ENCODE results near the gene TRPV4.

TRPV4 gene

DNA sequence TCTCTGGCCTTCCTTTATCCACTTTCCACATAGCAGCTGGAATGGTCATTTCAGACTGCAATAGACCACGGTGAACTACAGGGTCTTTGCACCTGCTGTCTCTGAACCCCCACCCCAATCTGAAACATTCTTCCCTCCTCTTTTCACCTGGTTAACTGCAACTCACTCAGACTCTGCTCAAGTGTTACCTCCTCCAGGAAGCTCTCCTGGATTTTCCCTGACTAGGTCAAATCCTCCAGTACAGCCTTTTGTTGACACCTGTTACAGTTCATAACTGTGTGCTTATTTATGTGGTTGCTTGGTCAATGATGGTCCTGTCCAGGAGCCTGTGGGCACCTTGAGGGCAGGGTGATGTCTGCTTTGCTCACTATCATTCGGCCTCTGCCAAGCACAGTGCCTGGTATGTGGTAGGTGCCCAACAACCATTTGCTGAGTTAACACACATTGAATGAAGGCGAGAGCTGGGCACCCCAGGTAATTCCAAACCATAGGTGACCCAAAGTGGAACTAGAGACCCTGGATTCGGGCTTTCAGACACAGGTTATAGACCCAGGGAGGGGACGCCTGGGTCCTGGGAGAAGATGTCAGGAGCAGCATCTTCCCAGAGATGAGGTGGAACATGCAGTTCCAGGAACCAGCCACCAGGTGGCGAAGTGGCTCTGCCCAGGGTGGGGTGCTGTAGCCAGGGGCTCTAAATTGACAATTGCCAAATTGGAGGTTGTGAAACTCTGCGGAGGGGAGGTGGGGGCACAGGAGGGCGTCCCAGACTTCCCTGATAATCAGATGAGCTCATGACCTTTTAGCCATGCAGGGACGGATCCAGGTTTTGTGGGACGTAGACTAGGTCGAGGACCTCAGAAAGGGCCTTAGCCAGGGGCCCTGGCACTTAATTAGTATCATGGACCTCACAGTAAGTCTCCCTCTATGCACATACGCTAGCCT is 28.1 kb downstream of the TRPV4 start:
- DNase-seq (ENCODE audit: low spot score), result peak; percentile 66

DNA sequence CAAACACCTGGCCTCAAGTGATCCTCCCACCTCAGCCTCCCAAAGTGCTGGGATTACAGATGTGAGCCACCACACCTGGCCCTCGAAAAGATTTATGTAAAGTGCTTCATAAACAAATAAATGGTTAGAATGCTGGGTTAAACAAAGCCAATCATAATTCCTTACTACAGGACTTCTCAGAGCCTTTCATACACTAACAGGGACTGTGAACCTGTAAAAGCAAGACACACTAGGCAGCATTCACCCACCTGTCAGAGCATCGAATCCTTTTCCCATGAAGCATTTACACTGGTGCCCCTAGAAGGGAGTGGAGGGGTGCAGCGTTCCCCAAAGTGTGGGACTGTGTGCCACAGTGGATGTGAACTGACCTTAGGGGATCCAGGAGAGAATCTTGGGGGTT is 29.5 kb downstream of the TRPV4 start:
- no peak for DNase-seq (ENCODE audit: low spot score)

DNA sequence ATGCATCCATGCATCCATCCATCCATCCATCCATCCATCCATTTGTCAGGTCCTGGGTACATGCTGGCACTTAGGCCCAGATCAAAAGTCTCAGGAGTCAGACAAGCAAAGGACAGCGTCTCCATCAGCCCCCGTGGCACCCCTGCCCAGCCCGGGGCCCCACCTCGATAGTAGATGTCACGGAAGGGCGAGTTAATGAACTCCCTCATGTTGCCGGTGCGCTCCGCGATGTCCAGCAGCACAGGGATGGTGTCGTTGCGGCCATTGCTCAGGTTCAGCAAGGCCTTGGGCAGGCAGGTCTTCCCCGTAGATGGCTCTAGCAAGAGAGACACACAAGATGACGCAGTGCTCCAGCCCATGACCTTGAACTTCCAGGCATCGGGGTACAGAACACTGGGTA is 30.4 kb downstream of the TRPV4 start:
- DNase-seq (ENCODE audit: low spot score), result no peak

DNA sequence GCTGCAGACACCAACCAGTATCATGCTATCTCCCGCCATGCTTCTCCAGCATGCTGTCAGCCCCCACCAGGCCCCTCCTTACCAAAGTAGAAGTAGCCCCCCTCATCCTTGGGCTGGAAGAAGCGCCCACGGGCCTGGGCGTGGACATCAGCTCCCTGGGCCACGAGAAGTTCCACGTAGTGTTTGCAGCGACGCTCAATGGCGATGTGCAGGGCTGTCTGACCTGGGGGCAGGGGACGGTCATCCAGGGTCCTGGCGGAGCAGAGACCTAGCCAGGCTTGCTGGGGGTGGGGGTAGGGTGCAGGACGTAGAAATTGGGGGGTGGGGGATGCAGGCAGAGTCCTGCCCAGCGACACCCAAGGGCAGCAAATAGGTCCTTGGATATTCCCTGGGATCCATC is 32.7 kb downstream of the TRPV4 start:
- no peak for DNase-seq (ENCODE audit: low spot score)

DNA sequence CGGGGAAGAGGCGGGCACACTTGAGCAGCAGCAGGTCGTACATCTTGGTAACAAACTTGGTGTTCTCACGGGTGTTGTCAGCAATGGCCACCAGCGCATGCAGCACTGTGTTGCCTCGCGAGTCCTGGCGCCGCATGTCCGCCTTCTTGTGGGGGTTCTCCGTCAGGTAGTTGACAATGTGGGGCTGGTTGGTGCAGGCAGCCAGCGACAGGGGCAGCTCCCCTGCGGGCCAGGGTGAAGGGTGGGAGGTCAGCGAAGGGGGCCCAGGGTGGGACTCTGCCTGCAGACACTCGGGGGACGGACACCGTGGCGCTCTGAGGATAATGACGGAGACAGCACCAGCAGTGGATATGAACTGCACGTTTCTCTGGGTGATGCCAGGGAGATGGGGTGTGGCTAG is 34.5 kb downstream of the TRPV4 start:
- DNase-seq (ENCODE audit: low spot score), result no peak

DNA sequence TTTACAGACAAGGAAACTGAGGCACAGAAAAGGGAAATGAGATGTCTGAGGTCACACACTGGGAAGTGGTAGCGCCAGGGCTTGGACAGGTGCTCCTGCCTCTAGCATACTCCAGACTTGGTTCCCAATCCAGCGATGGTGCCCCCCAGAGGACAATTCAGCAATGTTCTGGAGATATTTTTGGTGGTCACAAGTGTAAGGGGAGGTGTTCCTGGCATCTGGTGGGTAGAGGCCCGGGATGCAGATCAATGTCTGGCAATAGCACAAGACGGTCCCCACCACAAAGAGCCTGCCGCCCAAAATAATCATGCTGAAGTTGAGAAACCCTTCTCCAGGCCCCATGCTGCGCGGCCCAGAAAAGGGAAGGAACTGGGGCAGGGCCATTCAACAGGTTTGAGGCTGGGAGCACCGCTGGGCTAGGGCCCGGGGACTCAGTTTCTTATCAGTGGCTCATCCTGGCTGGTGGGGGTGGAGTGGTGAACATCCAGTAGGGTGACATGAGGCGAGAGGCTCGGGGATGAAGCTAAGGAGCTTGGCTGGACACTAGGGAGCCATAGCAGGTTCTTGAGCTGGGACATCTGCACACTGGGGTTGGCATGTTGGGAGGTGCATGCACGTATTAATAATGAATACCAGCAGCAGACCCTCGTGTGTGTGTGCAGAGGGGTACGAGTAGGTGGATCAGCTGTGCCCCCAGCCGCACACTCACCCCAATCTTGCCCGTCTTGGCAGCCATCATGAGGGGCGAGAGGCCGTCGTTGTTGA is 35.1 kb downstream of the TRPV4 start:
- no peak for DNase-seq (ENCODE audit: low spot score)

DNA sequence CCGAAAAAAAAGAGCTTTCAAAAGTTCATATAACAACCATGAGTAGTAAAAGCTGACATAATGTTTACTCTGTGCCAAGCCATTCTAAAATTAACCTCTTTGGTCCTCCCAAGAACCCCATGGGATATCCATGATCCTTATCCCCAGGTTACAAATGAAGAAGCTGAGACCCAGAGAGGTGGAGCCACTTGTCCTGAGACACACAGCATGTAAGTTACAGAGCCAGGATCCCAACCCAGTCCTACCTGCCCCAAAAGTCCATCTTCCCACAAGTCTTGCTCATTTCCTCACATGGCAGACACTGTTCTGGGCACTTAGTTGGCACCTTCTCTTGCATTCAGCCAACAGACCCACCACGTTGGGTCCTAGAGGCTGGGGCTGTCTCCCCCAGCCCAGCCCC is 37.1 kb downstream of the TRPV4 start:
- DNase-seq (ENCODE audit: low spot score), result no peak

DNA sequence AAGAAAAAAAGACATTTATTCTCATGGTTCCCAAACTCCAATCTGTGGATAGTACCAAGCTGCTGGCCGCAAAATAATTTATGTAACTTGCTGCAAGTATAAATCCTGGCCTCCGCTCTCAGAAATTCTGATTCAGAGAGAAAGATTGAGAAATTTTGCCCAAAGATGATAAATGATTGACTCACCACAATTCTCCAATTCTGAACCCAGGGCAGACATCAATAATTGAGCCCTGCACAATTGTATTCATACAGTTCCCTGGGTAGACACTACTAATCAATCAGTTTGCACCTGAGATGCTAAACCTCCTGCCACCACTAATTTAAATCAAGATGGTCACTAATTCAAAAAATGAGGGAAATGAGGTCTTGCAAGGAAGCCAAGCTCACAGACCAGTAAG is 38.2 kb downstream of the TRPV4 start:
- no peak for DNase-seq (ENCODE audit: low spot score)

DNA sequence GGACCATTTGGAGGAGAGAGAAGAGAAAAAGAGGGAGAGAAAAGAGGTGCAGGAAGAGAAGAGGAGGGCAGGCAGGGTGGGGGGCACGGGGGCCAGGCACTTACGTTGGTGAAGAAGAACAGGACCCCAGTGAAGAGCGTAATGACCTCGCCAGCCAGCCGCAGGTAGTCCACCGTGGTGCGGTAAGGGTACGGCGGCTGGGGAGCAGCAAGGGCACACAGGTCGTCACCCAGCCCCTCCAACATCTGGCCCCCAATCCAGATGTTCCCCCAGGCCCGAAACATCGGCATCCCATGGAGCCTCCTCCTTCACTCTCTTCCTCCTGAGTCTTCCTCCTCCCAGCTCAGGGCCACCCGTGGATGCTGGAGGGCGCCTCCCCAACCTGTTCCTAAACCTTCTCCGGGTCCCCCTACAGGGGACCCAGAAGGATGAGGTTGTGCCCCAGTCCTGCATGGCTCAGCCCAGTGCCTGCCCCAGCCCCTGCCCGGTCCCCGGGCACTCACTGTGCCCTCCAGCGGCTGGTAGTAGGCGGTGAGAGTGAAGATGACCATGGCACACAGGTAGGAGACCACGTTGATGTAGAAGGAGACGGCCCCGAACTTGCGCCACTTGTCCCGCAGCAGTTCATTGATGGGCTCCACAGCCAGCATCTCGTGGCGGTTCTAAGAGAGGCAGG is 39.2 kb downstream of the TRPV4 start:
- DNase-seq (ENCODE audit: low spot score), result no peak

DNA sequence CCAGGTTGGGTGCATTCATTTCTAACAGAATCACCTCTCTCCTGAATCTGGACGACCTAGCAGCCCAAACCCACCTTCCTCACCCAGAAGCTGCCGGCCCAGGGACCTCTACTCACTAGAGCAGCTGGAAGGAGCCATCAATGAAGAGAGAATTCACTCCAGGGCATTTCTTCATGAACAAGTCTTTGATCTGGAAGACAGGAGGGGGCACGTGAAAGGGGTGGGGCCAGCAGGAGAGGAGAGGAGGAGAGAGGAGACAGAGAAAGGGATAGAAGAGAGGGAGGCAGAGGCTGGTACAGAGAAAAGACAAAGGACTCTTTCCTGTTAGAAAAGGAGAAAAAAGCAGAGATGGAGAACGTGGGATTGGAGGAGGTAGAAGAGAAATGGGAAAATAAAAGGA is 39.8 kb downstream of the TRPV4 start:
- no peak for DNase-seq (ENCODE audit: low spot score)

DNA sequence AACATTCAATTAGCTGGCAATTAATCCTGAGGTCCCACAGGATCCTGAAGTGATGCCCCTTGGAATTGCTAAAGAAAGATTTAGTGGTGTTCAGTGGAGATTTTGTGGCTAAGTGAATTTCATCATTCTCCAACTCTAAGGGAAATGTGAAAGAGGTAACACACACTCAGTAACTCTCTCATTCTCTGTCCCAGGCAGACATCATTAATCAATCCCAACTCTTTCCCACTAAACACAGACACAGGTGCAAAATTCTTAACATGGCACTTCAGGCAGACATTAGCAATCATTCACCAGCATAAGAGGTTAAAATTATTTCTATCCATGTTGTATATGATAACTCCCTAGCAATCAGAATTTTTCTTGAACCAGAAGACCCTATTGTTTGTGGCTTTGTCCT is 40.2 kb downstream of the TRPV4 start:
- no peak for DNase-seq (ENCODE audit: low spot score)

DNA sequence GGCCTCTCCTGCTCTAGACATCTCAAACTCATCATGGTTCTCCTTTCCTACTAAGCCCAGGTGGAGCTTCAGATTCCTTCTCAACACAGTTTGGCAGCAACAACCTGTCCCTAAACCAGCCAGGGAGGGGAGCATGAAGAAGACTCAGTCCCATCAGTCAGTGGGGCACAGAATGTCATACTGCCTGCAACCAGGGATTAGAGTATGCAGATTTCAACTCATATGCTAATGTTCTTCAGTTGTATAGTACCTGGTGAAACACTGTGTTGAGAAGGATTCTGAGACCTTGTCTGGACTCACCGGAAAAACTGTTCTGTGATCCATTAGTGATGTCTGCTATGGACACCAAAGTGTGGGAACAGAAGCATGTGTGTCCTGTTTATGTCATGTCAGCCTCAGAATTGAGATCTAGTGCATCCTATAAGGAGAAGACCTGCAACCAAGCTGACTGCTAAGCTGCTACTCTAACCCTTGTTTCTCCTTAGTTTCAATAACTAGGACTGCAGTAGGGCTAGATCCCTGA is 43.6 kb downstream of the TRPV4 start:
- no peak for DNase-seq (ENCODE audit: low spot score)

DNA sequence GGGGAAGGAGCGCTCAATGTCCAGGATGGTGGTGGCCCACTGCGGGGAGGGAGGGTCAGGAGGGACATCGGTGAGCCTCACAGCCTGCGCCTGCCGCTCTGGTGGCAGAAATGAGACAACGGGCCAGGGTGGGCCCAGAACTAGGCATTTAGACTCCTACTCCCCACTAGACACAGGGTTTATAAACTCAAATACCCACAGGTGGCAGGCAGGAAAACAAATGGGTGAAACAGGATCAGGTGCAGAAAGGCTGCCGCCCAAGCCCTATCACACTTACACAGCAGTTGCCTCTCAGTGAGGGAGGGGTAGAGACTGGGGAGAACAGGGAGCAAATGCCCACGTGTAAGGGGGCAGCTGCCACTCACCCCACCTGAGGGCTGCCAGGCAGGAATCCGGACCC is 46.4 kb downstream of the TRPV4 start:
- no peak for DNase-seq (ENCODE audit: low spot score)

DNA sequence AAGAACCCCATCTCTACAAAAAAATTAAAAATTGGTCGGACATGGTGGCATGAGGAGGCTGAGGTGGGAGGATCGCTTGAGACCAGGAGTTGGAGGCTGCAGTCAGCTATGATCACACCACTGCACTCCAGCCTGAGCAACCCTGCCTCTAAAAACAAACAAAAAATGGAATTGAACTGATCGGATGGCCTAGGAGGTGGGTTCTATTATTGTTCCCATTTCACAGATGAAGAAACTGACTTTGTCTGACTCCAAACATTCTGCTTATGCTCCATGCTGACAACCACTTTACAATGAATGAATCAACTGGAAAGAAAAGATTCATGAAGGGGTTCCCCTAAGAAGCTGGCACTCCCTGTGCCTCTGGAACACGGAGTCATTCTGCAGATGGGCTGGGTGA is 47.3 kb downstream of the TRPV4 start:
- no peak for DNase-seq (ENCODE audit: low spot score)

DNA sequence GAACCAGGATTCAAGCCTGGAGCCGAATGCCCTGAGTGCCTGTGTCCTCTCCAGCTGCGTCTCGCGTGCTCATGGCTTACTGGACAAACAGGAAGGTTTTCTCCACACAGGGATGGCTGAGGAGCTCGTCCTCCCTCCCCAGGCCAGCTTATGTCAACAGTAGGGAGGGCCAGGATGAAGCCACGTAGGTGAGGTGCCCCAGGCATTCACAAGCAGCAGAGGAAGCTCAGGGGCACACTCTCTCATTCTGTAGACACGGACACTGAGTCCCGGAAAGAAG is 49.3 kb downstream of the TRPV4 start:
- DNase-seq (ENCODE audit: low spot score), result no peak

DNA sequence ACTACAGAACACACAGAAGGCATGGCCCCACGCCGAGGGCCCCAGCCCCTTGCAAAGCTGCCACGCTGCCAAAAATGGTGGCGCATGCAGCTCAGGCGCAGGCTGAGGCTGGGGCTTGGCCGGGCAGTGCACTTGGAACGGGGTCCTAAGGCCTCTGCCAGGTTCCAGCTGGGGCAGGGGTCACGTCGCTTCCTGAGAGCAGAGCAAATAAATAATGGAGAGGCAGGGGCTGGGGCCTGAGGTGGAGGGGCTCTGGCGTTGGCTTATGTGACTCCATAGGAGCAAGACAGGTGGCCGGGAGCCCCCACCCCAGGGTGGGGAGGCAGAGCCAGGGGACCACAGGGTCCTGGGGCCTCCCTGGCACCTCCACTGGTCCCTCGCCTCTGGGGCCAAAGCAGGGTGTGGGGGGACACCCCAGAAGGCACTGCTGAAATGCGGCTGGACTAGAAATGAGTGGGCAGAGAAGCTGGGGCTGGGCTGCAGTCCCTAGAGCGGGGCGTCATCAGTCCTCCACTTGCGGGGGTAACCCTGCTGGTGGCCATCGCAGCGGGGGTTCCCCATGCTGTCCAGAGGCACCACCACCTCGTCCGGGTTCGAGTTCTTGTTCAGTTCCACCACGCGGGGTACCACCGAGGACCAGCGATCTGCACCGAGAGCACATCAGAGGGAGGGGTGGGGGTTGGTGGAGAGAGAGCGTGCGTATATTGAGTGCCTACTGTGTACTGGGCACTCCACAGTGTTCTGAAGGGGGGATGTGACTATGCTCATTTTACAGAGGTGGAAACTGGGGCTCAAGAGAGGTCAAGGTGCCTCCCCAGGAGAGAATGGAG is 49.8 kb downstream of the TRPV4 start:
- no peak for DNase-seq (ENCODE audit: low spot score)

DNA sequence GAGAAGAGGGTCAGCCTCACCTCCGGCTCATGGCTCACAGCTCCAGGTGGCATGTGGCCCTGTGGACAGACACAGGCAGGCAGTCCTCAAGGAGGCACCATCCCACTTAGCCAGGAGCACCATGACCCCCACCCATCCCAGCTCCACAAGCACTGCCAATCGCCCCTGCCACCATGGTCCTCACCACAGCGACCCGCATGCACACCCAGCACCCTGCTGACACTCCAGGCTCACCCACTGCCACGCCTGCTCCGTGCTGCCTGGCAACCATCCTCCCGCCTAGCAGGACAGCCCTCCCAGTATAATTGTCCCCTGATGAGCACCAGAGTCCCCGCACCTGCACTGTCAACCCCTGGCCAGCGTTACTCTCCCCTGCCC is 50.9 kb downstream of the TRPV4 start:
- DNase-seq (ENCODE audit: low spot score), result no peak

DNA sequence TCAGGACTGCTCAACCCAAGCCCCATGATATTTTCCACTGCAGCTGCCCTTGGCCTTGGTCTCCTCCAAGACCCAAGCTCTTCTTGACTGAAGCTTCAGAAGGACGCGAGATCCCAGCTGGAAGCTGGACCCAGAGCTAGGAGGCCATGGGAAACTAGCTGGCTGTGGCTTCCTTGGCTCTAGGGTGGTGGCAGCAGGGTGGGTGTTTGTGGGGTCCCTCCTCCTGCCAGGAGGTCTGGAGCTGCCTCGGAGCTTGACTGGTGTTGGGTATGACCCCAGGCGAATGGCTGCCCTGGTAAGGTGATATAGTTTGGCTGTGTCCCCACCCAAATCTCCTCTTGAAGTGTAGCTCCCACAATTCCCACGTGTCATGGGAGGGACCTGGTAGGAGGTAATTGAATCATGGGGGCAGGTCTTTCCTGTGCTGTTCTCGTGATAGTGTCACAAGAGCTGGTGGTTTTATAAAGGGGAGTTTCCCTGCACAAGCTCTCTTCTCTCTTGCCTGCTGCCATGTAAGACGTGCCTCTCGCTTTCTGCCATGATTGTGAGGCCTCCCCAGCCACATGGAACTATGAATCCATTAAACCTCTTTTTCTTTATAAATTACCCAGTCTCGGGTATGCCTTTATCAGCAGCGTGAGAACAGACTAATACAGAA is 51.4 kb downstream of the TRPV4 start:
- DNase-seq (ENCODE audit: low spot score), result no peak

DNA sequence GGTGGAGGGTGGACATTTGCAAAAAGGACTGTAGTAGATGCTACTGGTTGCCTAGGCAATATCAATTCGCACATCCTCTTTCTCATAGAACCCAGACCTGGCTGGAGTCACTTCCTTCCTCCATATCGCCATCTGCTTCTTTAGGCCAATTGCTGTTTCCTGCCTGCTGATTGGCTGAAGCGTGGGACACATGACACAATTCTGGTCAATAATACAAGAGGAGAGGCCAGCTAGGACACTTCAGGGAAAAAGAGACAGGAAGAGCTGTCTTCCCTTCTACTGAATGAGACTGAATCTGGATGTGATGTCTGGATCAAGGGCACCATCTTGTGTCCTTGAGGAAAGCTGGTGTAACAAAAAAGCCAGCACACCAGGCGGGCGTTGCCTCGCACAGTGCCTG is 53.8 kb downstream of the TRPV4 start:
- no peak for DNase-seq (ENCODE audit: low spot score)

DNA sequence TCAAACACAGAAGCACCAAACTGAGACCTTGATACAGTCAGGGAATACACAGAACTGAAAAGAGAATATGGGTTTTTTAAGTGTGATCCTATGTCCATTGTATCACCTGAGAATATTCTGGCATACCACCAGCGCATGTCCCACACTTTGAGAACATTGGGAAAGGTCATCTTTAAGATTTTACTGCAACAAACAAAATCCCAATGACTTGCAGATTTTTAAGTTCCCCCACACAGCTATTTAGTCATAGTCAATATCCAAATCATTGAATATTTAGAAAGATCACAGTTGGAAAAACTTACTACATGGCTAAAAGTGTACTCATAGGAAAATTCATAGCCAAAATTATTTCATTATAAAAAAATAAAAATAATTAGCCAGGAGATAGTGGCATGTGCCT is 54.5 kb downstream of the TRPV4 start:
- DNase-seq (ENCODE audit: low spot score), result no peak

DNA sequence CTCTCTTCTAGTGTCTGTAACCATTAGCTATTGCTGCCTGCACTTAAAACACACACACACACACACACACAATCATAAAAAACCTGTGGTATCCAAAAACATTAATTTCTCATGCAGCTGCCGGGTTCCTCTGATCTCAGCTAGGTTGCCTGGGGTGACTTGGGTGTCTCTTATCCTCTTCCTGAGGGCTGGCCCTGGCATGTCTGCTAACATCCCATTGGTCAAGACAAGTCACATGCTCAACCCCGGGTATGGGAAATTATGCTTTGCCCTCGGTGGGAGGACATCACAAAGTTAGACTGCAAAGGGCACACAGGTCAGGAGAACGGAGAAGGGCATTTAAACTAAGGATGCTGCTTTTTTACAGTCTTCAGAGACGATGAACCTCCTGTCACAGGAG is 55.7 kb downstream of the TRPV4 start:
- peak; percentile 57 for DNase-seq (ENCODE audit: low spot score)

DNA sequence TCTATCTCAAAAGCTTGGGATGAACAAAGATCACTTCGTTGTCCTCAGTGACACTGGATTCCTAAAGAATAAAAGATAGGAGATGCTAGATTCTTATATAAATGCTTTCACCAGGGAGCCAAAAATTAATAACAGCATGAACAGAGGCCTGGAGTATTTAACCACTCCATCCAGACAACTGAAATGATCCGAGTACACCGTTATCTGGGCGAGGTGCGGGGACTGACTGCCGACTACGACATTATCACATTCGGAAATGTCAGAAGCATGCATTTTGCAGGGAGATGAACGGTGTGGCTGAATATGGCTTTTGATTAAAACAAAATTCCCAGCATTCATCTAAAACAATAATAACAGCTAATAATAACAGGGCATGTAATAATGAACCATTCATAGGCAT is 56.6 kb downstream of the TRPV4 start:
- no peak for DNase-seq (ENCODE audit: low spot score)
